Calu3 (cell line): ENCODE data around the gene MYH14. TPM values are rescaled to one million over a fixed set of nuclear protein-coding genes. Genes with fewer than 3 reads are reported as not detected.
A peak's percentile ranks its signal among the peaks of the same experiment; 100 is the strongest.

Experiments used
- BruUV-seq: library from RNA; stranded (reverse); fragments of 400-500 nt; replicated peaks from 2 replicates; lab custom pipeline; 2021; lab: Mats Ljungman, UMichigan
- CTCF ChIA-PET: fragments of 300-600 bp; sonication (Branson Sonifier 250); formaldehyde crosslinking; loops from one replicate; lab custom pipeline; 2022; ENCODE audit warnings: antibody characterized with exemption; lab: Charles Lee
- DNase-seq: peaks from one replicate; pipeline ENCODE4 v3.0.0; 2022
- H3K27ac Mint-ChIP-seq: one replicate; pipeline ENCODE4 v1.8.0; 2022; ENCODE audit warnings: mixed read lengths; ENCODE audit not compliant: unreplicated experiment
- H3K27me3 Mint-ChIP-seq: one replicate; pipeline ENCODE4 v1.8.0; 2022; ENCODE audit warnings: mixed read lengths; ENCODE audit not compliant: unreplicated experiment
- H3K36me3 Mint-ChIP-seq: one replicate; pipeline ENCODE4 v1.8.0; 2022; ENCODE audit warnings: mild to moderate bottlenecking, moderate library complexity, mixed read lengths; ENCODE audit not compliant: insufficient read depth, unreplicated experiment
- H3K4me1 Mint-ChIP-seq: one replicate; pipeline ENCODE4 v1.8.0; 2022; ENCODE audit warnings: mild to moderate bottlenecking, low read depth, mixed read lengths; ENCODE audit not compliant: unreplicated experiment
- H3K4me3 Mint-ChIP-seq: one replicate; pipeline ENCODE4 v1.8.0; 2022; ENCODE audit warnings: mild to moderate bottlenecking, low read depth, moderate library complexity, mixed read lengths; ENCODE audit not compliant: unreplicated experiment
- H3K9me3 Mint-ChIP-seq: one replicate; pipeline ENCODE4 v1.8.0; 2022; ENCODE audit warnings: low read depth, mixed read lengths; ENCODE audit not compliant: unreplicated experiment
- intact Hi-C: fragments of 100-400 bp; cut with micrococcal nuclease; formaldehyde crosslinking; loops from one replicate; pipeline ENCODE4 v1.10.0; 2022; ENCODE audit not compliant: unreplicated experiment
- total RNA-seq: library from RNA; stranded (reverse); gene quantifications from 2 replicates; pipeline ENCODE4 v1.2.3, GENCODE V29; 2022
- TF ChIP-seq, protein P1 (sequence below): fragments of 200-600 bp; IDR thresholded peaks from one replicate; pipeline ENCODE4 v1.8.0; 2022; ENCODE audit warnings: antibody characterized with exemption; ENCODE audit not compliant: unreplicated experiment

Gene MYH14
- total RNA-seq, 1 experiment from 2014 or later: 255 TPM

DNA sequence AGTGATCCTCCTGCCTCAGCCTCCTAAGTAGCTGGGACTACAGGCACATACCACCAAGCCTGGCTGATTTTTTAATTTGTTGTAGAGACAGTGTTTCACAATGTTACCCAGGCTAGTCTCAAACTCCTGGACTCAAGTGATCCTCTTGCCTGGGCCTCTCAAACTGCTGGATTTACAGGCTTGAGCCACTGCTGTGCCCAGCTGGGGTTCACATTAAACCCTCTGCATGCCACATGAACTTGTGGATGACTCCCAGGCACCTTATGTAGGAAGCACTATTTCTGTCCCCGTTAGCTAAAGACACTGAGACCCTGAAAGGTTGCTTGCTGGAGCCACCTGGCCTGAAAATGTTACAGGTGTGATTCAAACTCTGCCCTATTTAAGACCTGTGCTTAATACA is 10.5 kb downstream of the MYH14 start:
- no peak for DNase-seq
- Mint-ChIP-seq H3K9me3 (peaks cover 5% of the 10 kb centered on the region), H3K27ac (peak overlapping the region; percentile 90), H3K36me3 (peaks cover 59% of the 10 kb centered on the region), H3K4me3 (no peak overlapping the region), H3K4me1 (peaks cover 44% of the 10 kb centered on the region), H3K27me3 (no peaks in the 10 kb centered on the region)
- no TSS peak for BruUV-seq
- TF ChIP-seq, protein P1, sequence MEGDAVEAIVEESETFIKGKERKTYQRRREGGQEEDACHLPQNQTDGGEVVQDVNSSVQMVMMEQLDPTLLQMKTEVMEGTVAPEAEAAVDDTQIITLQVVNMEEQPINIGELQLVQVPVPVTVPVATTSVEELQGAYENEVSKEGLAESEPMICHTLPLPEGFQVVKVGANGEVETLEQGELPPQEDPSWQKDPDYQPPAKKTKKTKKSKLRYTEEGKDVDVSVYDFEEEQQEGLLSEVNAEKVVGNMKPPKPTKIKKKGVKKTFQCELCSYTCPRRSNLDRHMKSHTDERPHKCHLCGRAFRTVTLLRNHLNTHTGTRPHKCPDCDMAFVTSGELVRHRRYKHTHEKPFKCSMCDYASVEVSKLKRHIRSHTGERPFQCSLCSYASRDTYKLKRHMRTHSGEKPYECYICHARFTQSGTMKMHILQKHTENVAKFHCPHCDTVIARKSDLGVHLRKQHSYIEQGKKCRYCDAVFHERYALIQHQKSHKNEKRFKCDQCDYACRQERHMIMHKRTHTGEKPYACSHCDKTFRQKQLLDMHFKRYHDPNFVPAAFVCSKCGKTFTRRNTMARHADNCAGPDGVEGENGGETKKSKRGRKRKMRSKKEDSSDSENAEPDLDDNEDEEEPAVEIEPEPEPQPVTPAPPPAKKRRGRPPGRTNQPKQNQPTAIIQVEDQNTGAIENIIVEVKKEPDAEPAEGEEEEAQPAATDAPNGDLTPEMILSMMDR: no peak
- CTCF ChIA-PET: interaction anchor here (0.7 to 2.4 kb wide), 3 partner anchors 9 to 831 kb away, joined by 3 to 15 read pairs (median 3); no protein-coding TSS in a partner anchor
- intact Hi-C loops: loop anchor here (2.0 to 5.0 kb wide), 2 partner anchors 37 to 49 kb away; no protein-coding TSS in a partner anchor

DNA sequence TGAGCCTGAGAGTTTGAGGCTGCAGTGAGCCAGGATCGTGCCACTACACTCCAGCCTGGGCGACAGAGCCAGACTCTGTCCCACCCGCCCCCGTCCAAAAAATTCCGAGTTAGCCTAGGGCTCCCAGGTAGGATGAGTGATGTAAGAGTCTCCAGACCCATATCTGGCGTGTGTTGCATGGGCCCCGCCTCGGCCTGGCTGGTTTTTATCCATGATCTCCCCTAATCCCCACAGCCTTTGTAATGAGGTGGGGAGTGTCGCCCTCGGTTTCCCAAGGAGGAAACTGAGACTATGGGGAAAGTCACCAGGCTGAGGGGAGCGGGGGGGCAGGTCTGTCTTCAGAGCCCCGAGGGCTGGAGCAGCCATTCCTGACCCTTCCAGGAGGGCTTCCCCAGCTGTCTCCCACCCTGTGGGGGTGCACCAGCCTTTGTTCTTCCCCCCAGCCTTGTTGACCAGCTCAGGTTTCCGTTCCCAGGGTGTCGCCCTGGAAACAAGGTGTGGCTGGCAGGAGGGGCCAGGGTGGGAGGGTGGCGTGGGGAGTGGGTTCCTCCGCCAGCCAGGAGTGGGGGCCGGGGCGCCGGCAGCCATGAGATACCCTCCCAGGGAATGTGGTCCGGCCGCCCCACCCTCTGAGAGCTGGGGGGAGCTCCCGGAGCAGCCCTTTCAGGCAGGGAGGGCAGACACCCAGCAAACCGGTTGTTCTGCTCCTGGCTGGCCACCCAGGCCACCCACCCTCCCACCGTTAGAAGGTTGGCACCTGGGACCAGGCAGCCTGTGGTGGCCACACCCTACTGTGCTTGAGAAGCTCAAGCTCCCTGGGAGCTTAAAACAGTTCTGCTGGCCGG is 11.5 kb downstream of the MYH14 start:
- H3K4me3 Mint-ChIP-seq: peak overlapping the region; percentile 63
- DNase-seq: peak; percentile 99
- TF ChIP-seq, protein P1: no peak
- peak overlapping the region; percentile 90 for H3K27ac Mint-ChIP-seq
- H3K9me3 Mint-ChIP-seq: peaks cover 5% of the 10 kb centered on the region
- H3K27me3 Mint-ChIP-seq: no peaks in the 10 kb centered on the region
- BruUV-seq: no TSS peak
- intact Hi-C loops: loop anchor here (2.0 to 5.0 kb wide), 2 partner anchors 38 to 50 kb away; no protein-coding TSS in a partner anchor
- peaks cover 44% of the 10 kb centered on the region for H3K4me1 Mint-ChIP-seq
- H3K36me3 Mint-ChIP-seq: peaks cover 53% of the 10 kb centered on the region
- CTCF ChIA-PET: interaction anchor here (0.6 to 2.4 kb wide), 16 partner anchors 8 to 402 kb away, joined by 3 to 15 read pairs (median 6); partner anchors contain the start of genes FUZ and MYH14

DNA sequence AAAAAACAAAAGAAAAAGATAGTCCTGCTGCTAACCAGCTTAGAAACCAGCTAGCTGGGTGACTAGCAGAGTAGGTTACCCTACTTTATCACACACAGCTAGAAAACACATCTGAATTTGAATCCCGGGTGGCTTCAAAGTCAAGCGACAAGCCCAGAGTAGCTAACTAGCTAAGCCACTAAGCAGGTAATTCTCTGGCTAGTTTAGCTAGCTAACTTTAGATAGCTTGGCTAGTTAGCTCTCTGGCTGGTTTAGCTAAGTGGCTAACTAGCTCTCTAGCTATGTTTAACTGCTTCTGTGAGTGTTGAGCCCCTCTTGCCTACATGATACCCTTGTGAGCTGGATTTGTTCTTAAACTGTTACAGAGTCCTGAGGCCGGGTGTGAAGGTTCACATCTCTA is 12.4 kb downstream of the MYH14 start:
- CTCF ChIA-PET: interaction anchor here (0.5 to 2.4 kb wide), 14 partner anchors 9 to 110 kb away, joined by 3 to 15 read pairs (median 6); partner anchors contain the start of gene MYH14
- H3K27me3 Mint-ChIP-seq: no peaks in the 10 kb centered on the region
- H3K4me3 Mint-ChIP-seq: peak overlapping the region; percentile 63
- BruUV-seq: no TSS peak
- peaks cover 44% of the 10 kb centered on the region for H3K4me1 Mint-ChIP-seq
- TF ChIP-seq, protein P1: no peak
- DNase-seq: no peak
- peak overlapping the region; percentile 90 for H3K27ac Mint-ChIP-seq
- H3K36me3 Mint-ChIP-seq: peaks cover 53% of the 10 kb centered on the region
- peaks cover 5% of the 10 kb centered on the region for H3K9me3 Mint-ChIP-seq
- intact Hi-C loops: loop anchor here (2.0 kb wide), 1 partner anchor 51 kb away; no protein-coding TSS in a partner anchor

DNA sequence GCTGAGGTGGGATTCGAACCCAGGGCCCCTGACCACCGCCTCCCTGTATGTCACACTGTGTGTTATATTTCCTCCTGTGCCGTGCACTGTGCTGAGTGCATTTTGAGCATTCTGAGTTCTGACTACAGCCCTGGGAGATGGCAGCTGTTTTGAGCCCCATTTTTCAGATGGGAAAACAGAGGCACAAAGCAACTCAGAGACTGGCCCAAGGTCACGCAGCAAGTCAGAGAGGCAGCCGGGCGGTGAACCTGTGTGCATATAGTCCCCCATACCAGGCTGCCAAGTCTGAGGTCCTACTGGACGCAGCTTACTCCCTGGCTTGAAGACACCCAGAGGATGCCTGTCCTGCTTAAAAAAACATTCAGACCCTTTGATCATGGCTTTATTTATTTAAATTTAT is 17.7 kb downstream of the MYH14 start:
- intact Hi-C loops: no loop called here
- CTCF ChIA-PET: interaction anchor here (0.6 kb wide), 1 partner anchor 50 kb away, joined by 6 read pairs; no protein-coding TSS in a partner anchor
- no TSS peak for BruUV-seq
- Mint-ChIP-seq H3K27ac (no peak overlapping the region), H3K27me3 (no peaks in the 10 kb centered on the region), H3K36me3 (peaks cover 43% of the 10 kb centered on the region), H3K4me3 (no peak overlapping the region), H3K9me3 (no peaks in the 10 kb centered on the region), H3K4me1 (peaks cover 14% of the 10 kb centered on the region)
- TF ChIP-seq, protein P1: no peak
- DNase-seq: no peak
